Activated naive CD4-positive, alpha-beta T cell treated with anti-CD3 and anti-CD28 coated beads, Interleukin-2, amount 50 U/mL, for 24 hours (primary cell): ENCODE data around the gene TCF12.
"Not testable (repeated sequence)": the region's sequence is repeated elsewhere in the genome, so short reads cannot be mapped to it uniquely, and the experiment has no call there.

Source experiments
- H3K27ac Mint-ChIP-seq: one replicate; pipeline ENCODE4 v1.8.0; 2021; ENCODE audit warnings: mild to moderate bottlenecking, mixed read lengths
- H3K27me3 Mint-ChIP-seq: one replicate; pipeline ENCODE4 v1.8.0; 2021; ENCODE audit warnings: mixed read lengths
- H3K36me3 Mint-ChIP-seq: one replicate; pipeline ENCODE4 v1.8.0; 2021; ENCODE audit warnings: mixed read lengths
- H3K4me1 Mint-ChIP-seq: one replicate; pipeline ENCODE4 v1.8.0; 2021; ENCODE audit warnings: mixed read lengths
- H3K4me3 Mint-ChIP-seq: one replicate; pipeline ENCODE4 v1.8.0; 2021; ENCODE audit warnings: mild to moderate bottlenecking, mixed read lengths
- H3K9me3 Mint-ChIP-seq: one replicate; pipeline ENCODE4 v1.8.0; 2021; ENCODE audit warnings: mixed read lengths

TCF12 gene

DNA sequence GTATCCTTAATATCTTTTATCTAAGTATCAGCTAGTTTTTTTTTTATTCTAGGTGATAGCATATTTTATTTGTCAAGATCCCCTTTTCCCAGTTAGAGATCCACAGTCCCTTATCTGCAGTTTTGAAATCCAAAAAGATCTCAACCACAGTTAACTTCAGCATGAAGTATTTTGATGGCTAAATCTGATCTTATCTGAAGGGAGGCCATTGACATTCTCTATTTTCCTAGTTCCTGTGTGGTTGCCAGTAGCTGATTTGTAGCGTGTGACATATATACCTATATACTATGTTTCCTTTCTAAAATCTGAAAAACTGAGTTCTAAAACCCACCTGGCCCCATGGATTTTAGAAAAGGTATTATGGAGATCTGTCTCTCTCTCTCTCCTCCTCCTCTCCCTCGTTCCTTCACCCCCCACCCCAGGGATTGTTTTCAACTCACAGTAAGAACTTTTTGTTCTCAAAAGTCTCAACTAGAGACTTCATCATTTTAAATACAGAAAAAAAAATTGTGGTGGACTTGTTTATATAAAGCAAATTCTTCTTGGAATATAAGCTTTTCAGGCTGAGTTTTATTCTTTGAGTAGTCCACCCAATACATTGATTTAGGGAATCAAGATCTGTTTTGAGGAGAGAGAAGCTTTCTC is 12.3 kb downstream of the TCF12 start:
- Mint-ChIP-seq H3K27ac (peak overlapping the region; percentile 63), H3K9me3 (no peaks in the 10 kb centered on the region), H3K4me3 (peak overlapping the region; percentile 34), H3K4me1 (peaks cover 86% of the 10 kb centered on the region), H3K36me3 (peaks cover 29% of the 10 kb centered on the region), H3K27me3 (no peaks in the 10 kb centered on the region)

DNA sequence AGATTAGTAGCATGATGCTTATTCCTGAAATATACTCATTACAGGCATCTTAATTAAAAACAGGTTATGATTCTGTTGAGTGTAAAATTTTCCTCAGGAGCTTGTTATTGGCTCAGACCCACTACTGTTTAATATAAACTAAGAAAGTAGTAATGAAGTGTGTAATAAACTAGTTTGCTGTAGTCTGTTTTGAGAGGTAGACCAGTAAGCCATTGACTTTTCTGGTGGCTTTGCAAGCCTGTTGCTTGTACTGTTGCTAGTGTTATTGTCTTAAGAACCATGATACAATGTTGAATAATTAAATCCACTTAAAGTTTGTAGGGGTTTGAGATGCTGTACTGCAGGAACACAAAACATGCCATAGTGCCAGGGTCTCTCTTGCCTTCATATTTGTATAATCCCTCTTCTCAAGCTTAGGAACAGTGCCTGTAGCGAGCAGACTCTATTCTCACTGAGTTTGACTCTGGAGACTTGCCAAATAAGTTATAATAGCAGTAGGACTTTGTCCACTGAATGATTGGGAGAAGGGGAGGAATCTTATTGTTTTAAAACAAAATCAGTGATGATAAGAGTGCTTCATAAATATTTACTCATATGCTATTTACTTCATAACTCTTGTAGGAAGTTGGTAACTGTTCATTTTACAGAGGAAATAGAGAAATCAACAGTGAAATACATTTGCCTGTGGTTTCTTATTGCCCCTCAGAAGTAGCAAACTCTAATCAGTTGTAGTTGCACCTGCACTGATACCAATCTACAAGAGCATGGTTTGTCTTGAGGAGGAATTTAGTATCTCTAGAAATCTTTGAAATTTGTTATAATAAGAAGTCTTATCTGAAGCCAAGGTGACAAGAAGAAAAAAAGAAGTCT is 13.4 kb downstream of the TCF12 start:
- Mint-ChIP-seq H3K27ac (peak overlapping the region; percentile 63), H3K36me3 (peaks cover 36% of the 10 kb centered on the region), H3K4me3 (no peak overlapping the region), H3K27me3 (no peaks in the 10 kb centered on the region), H3K4me1 (peaks cover 86% of the 10 kb centered on the region), H3K9me3 (no peaks in the 10 kb centered on the region)

DNA sequence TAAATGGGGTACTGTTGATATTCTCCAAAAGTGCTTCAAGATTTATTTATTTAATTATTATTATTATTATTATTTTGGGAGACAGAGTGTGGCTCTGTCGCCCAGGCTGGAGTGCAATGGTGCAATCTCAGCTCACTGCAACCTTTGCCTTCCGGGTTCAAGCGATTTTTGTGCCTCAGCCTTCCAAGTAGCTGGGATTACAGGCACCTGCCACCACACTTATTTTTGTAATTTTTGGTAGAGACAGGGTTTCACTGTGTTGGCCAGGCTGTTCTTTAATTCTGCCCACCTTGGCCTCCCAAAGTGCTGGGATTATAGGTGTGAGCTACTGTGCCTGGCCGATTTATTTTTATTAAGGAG is 14.0 kb downstream of the TCF12 start:
- Mint-ChIP-seq H3K4me1 (peaks cover 86% of the 10 kb centered on the region), H3K36me3 (peaks cover 37% of the 10 kb centered on the region)
- H3K27ac Mint-ChIP-seq, H3K27me3 Mint-ChIP-seq, H3K9me3 Mint-ChIP-seq, H3K4me3 Mint-ChIP-seq: not testable (repeated sequence)

DNA sequence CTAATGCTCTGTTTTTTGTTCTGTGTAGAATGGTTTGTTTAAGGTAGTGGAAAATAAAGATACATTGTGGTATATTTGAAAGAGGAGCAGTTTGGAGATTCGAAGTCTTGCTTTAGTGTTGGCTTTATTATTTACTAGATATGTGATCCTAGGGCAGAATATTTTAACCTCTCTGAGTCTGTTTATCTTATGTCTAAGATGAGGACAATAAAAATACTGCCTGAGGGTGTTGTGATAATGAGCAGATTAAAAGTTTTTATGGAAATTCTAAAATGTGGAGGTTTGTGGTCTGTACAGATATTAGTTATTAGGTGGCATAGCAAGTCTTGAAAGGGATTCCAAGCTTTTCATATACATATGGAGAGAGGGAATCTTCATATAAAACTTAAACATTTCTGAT is 15.0 kb downstream of the TCF12 start:
- H3K4me3 Mint-ChIP-seq: no peak overlapping the region
- peaks cover 38% of the 10 kb centered on the region for H3K36me3 Mint-ChIP-seq
- no peaks in the 10 kb centered on the region for H3K27me3 Mint-ChIP-seq
- no peaks in the 10 kb centered on the region for H3K9me3 Mint-ChIP-seq
- H3K4me1 Mint-ChIP-seq: peaks cover 88% of the 10 kb centered on the region
- no peak overlapping the region for H3K27ac Mint-ChIP-seq

DNA sequence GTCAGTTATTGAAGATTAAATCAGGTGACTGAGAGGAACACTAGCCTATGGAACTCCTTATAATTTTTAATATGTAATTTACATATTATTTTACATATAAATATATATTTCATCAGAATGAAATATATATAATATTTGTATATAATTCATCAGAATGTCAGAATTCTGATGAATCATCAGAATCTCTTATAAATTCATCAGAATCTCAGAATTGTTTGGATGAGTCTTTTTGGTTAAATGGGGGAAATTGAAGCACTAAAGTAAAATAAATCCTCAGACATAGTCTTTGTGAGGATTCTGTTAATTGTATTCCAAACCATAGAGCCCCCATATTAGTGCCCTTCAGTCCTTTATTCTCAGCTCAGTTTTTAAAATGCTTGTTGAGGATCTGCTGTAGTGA is 15.4 kb downstream of the TCF12 start:
- Mint-ChIP-seq H3K27ac (no peak overlapping the region), H3K4me1 (peaks cover 88% of the 10 kb centered on the region), H3K9me3 (no peaks in the 10 kb centered on the region), H3K36me3 (peaks cover 38% of the 10 kb centered on the region), H3K27me3 (no peaks in the 10 kb centered on the region), H3K4me3 (no peak overlapping the region)

DNA sequence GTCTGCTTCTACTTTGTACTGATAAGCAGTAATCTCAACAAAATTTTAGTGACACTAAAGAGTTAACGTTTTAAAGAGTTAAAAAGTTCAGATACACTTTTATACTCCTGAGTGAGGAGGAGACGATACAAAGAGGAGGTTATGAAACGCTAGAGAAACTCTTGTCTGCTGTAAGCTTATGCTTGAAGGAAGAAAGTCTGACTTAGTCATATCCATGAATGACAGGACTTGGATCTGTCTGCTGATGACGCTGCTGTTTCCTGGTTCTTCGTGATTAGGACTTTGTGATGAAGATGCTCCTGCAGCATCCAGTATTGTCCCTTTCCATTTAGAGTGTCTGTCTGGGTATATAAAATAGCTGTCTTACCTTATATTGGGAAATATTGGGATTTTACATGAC is 15.8 kb downstream of the TCF12 start:
- Mint-ChIP-seq H3K4me1 (peaks cover 88% of the 10 kb centered on the region), H3K36me3 (peaks cover 41% of the 10 kb centered on the region), H3K9me3 (no peaks in the 10 kb centered on the region), H3K27me3 (no peaks in the 10 kb centered on the region), H3K27ac (no peak overlapping the region), H3K4me3 (peak overlapping the region; percentile 27)

- Mint-ChIP-seq H3K27me3 (no peaks in the 10 kb centered on the region), H3K9me3 (no peaks in the 10 kb centered on the region), H3K4me3 (no peak overlapping the region), H3K27ac (peak overlapping the region; percentile 24), H3K4me1 (peaks cover 79% of the 10 kb centered on the region), H3K36me3 (peaks cover 40% of the 10 kb centered on the region)
Observed at GRCh38 chr15:56936929-56937328, 18.5 kb downstream of the TCF12 start.

DNA sequence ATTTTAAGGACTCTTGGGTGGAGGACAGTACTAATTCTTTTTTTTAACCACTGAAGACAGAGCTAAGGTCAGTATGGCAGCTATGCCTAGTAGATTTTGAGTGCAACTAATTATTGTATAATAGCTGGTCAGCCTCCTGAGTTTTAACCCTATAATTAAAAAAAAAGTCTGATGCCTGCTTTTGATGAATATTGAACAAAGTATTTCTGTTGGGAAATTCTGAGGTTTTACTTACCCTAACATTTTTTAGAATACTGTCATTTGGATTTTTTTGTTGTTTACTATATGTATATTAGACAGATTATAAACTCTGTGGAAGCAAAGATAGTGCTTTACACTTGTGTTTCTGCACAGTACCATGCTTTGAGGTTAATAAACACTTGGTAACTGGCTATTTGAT is 20.8 kb downstream of the TCF12 start:
- Mint-ChIP-seq H3K27me3 (no peaks in the 10 kb centered on the region), H3K36me3 (peaks cover 34% of the 10 kb centered on the region), H3K27ac (no peak overlapping the region), H3K9me3 (no peaks in the 10 kb centered on the region), H3K4me1 (peaks cover 77% of the 10 kb centered on the region), H3K4me3 (no peak overlapping the region)

DNA sequence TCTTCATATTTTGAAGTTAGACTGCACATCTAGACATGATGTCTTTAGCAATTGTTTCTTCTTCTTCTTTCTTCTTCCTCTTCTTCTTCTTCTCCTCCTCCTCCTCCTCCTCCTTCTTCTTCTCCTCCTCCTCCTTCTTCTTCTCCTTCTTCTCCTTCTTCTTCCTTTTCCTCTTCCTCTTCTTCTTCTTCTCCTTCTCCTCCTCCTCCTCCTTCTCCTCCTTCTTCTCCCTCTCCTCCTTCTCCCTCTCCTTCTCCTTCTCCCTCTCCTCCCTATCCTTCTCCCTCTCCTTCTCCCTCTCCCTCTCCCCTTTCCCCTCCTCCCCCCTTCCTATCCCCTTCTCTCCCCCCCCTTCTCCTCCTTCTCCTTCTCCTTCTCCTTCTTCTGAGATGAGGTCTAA is 21.9 kb downstream of the TCF12 start:
- H3K27me3 Mint-ChIP-seq: no peaks in the 10 kb centered on the region
- H3K9me3 Mint-ChIP-seq: peaks cover 10% of the 10 kb centered on the region
- H3K4me1 Mint-ChIP-seq: peaks cover 66% of the 10 kb centered on the region
- no peak overlapping the region for H3K4me3 Mint-ChIP-seq
- H3K27ac Mint-ChIP-seq: no peak overlapping the region
- peaks cover 34% of the 10 kb centered on the region for H3K36me3 Mint-ChIP-seq

DNA sequence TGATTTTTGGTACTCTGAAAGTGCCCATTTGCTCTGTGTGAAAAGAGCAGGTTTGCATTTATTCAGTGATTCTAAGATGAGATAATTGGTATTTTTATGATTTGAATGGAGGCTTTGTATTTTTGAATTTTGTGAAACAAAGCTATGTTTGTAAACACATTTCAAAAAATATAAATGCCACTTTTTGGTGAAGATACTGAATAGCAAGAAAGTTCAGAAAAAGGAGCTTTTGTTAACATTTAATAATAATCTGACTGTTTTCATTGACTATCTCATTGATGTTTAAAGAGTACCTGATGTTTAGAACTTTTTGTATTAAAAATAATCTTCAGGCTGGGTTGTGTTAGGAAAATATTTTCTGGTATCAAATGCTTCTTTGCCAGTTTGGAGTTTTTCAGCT is 23.7 kb downstream of the TCF12 start:
- H3K4me1 Mint-ChIP-seq: peaks cover 63% of the 10 kb centered on the region
- H3K9me3 Mint-ChIP-seq: peaks cover 17% of the 10 kb centered on the region
- H3K4me3 Mint-ChIP-seq: no peak overlapping the region
- H3K27me3 Mint-ChIP-seq: no peaks in the 10 kb centered on the region
- H3K36me3 Mint-ChIP-seq: peaks cover 31% of the 10 kb centered on the region
- no peak overlapping the region for H3K27ac Mint-ChIP-seq

- peaks cover 63% of the 10 kb centered on the region for H3K4me1 Mint-ChIP-seq
- H3K4me3 Mint-ChIP-seq: no peak overlapping the region
- no peaks in the 10 kb centered on the region for H3K27me3 Mint-ChIP-seq
Observed at GRCh38 chr15:56943403-56943802, 25.0 kb downstream of the TCF12 start.

DNA sequence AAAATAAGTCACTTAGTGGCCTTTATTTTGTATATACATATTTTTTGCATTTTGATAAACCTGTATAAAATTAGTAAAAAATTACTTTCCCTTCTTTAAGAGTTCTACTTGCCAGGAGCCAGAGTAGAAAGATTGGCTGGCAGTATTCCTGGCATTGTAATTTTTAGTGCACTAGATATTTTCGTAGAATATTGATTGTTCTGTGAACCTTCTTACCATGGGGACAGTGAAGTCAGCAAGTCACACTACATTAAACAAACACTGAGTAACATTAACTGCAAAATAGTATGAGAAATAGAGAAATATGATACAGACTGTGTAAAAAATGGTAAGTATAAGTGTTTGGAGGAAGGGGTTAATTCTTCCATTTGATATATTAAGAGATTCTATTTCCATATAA is 26.0 kb downstream of the TCF12 start:
- H3K9me3 Mint-ChIP-seq: peaks cover 17% of the 10 kb centered on the region
- no peak overlapping the region for H3K27ac Mint-ChIP-seq
- peaks cover 59% of the 10 kb centered on the region for H3K4me1 Mint-ChIP-seq
- H3K27me3 Mint-ChIP-seq: no peaks in the 10 kb centered on the region
- peaks cover 29% of the 10 kb centered on the region for H3K36me3 Mint-ChIP-seq
- H3K4me3 Mint-ChIP-seq: no peak overlapping the region

More at GRCh38 chr15:56943403-56943802, 25.0 kb downstream of the TCF12 start:
- Mint-ChIP-seq H3K9me3 (peaks cover 17% of the 10 kb centered on the region), H3K27ac (no peak overlapping the region), H3K36me3 (peaks cover 33% of the 10 kb centered on the region)

DNA sequence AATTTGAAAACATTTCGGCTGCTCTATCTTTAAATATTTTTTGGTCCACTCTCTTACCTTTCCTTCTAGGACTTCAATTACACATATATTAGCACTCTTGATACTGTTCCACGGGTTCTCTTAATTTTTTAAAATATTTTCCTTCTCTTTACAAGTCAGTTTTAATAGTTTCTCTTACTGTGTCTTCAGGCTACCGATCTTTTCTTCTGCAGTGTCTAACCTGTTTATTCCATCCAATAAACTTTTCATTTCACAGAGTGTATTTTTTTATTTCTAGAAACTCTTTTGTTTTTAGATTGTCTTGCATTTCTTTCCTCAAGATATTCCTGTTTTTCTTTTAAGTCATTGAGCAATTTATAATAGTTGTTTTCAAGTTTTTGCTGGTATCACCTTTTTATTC is 27.7 kb downstream of the TCF12 start:
- Mint-ChIP-seq H3K4me1 (peaks cover 57% of the 10 kb centered on the region), H3K4me3 (no peak overlapping the region), H3K36me3 (peaks cover 27% of the 10 kb centered on the region), H3K9me3 (peaks cover 17% of the 10 kb centered on the region), H3K27ac (no peak overlapping the region), H3K27me3 (no peaks in the 10 kb centered on the region)

DNA sequence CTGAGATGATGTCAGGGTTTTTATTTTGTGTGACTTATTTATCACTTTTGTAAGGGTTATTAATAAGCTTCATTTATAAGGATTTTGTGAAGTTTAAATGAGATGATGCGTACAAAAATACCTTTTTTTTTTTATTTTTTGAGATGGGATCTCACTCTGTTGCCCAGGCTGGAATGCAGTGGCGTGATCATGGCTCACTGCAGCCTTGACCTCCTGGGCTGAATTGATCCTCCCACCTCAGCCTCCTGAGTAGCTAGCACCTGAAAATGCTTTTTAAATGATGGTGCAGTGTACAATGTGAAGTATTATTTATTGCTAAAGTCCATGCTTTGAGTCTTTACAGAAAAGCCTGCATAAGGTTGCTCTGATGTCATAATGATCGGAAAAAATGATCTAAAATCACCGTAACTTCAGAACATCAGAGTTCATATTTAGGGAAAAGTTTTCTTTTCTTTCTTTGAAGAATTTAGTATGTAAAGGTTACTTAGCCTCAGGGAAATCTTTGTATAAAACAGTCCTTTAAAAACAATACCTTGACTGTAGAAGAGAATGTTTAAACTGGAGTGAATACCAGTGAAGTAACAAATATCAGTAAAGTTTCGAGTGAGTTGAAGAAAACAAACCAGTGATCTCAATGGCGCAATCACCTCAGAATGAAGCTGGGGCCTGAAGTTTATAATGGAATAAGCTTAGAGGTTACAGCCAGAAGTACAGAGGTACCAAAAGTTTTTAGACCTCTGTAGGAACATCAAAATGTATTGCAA is 29.7 kb downstream of the TCF12 start:
- Mint-ChIP-seq H3K4me1 (peaks cover 44% of the 10 kb centered on the region), H3K9me3 (peaks cover 17% of the 10 kb centered on the region), H3K27ac (no peak overlapping the region)

DNA sequence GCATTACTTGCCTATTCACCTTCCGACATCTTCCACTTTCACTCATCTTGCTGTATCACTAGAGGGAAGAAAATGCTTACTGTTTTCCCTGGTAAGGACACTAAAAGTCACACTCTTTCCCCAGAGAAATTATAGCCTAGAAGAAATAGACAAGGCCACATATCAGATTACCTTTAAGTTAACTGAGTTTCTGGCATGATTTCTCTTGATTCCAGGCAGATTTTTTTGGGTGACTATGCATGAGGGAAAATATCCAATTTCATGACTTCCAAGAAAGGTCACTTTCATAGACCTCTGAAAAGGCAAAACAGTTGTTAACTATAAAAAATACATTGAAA is 30.3 kb downstream of the TCF12 start:
- Mint-ChIP-seq H3K27ac (peak overlapping the region; percentile 46), H3K9me3 (peaks cover 17% of the 10 kb centered on the region), H3K4me3 (no peak overlapping the region), H3K36me3 (peaks cover 31% of the 10 kb centered on the region), H3K27me3 (no peaks in the 10 kb centered on the region), H3K4me1 (peaks cover 43% of the 10 kb centered on the region)

More for the DNA sequence above, 29.7 kb downstream of the TCF12 start:
- H3K27me3 Mint-ChIP-seq: no peaks in the 10 kb centered on the region
- no peak overlapping the region for H3K4me3 Mint-ChIP-seq
- H3K36me3 Mint-ChIP-seq: peaks cover 30% of the 10 kb centered on the region

DNA sequence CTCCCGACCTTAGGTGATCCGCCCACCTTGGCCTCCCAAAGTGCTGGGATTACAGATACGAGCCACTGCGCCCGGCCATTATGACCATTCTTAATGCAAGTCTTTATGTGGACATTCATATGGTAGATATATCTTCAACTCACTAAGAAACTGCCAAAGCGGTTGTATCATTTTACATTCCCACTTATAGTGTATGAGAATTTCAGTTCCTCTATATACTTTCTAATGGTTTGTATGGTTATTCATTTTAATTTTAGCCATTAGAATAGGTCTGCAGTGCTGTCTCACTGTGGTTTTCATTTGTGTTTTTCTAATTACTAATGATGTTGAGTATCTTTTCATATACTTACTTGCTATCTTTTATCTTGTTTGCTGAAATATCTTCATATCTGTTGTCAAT is 32.5 kb downstream of the TCF12 start:
- no peaks in the 10 kb centered on the region for H3K27me3 Mint-ChIP-seq
- H3K36me3 Mint-ChIP-seq: peaks cover 32% of the 10 kb centered on the region
- peaks cover 51% of the 10 kb centered on the region for H3K4me1 Mint-ChIP-seq
- peaks cover 5% of the 10 kb centered on the region for H3K9me3 Mint-ChIP-seq
- H3K27ac Mint-ChIP-seq: no peak overlapping the region
- H3K4me3 Mint-ChIP-seq: no peak overlapping the region
